Measurements from ENCODE around the gene SLC6A9.

SLC6A9 gene

GRCh38 chr1:44062656-44063179 is 31.5 kb upstream of the SLC6A9 start:
- H3K14ac ChIP-seq (ENCODE audit: low read length in 2 of 2): no peak overlapping the region
- H2AK5ac ChIP-seq (ENCODE audit: low read length, severe bottlenecking): no peak overlapping the region
- no peak overlapping the region for H3K27ac ChIP-seq (ENCODE audit: low read length, poor library complexity, severe bottlenecking)
- H4K8ac ChIP-seq (ENCODE audit: low read length): no peak overlapping the region
- no peak overlapping the region for H3K18ac ChIP-seq (ENCODE audit: low read depth in 1 of 2, low read length in 2 of 2)
- WGBS: 81% methylated on average over 5 of the region's 5 CpGs
- no peak overlapping the region for H2BK120ac ChIP-seq (ENCODE audit: low read depth, low read length)
- H4K91ac ChIP-seq (ENCODE audit: low read length): no peak overlapping the region
- peaks cover 0 to 7% of the 10 kb centered on the region in 2 experiments for H3K27me3 ChIP-seq (ENCODE audit: control insufficient read depth in 1 of 2, insufficient read depth in 1 of 2, low read length in 2 of 2)
- no peak overlapping the region for H2BK5ac ChIP-seq (ENCODE audit: low read depth, low read length, poor library complexity, severe bottlenecking)
- DNase-seq: no peak
- H3K4me2 ChIP-seq (ENCODE audit: low read length, poor library complexity, severe bottlenecking): no peak overlapping the region
- H3K9me3 ChIP-seq (ENCODE audit: control insufficient read depth, low read length): no peaks in the 10 kb centered on the region
- no peak overlapping the region for H2AFZ ChIP-seq (ENCODE audit: low read depth, low read length)
- H2BK12ac ChIP-seq (ENCODE audit: low read length in 2 of 2): no peak overlapping the region
- H3K4me3 ChIP-seq (ENCODE audit: insufficient read depth in 1 of 2, low read depth in 1 of 2, low read length in 2 of 2): no peak overlapping the region
- H3K23ac ChIP-seq (ENCODE audit: low read length in 2 of 2): no peak overlapping the region
- H3K36me3 ChIP-seq (ENCODE audit: control insufficient read depth in 1 of 2, insufficient read depth in 2 of 2, low read depth in 1 of 2, low read length in 2 of 2): no peaks in the 10 kb centered on the region
- H3K79me1 ChIP-seq (replicated peaks; ENCODE audit: low read length, poor library complexity, severe bottlenecking): no peaks in the 10 kb centered on the region
- H3K4me1 ChIP-seq (ENCODE audit: control insufficient read depth, insufficient read depth, low read depth, low read length): peaks cover 2% of the 10 kb centered on the region
- no peak overlapping the region for H2BK15ac ChIP-seq (ENCODE audit: low read depth, poor library complexity, severe bottlenecking)
- no peak overlapping the region for H3K4ac ChIP-seq (ENCODE audit: low read depth in 1 of 2, low read length in 2 of 2)
- no peak overlapping the region for H3K9ac ChIP-seq (ENCODE audit: low read length)

DNA sequence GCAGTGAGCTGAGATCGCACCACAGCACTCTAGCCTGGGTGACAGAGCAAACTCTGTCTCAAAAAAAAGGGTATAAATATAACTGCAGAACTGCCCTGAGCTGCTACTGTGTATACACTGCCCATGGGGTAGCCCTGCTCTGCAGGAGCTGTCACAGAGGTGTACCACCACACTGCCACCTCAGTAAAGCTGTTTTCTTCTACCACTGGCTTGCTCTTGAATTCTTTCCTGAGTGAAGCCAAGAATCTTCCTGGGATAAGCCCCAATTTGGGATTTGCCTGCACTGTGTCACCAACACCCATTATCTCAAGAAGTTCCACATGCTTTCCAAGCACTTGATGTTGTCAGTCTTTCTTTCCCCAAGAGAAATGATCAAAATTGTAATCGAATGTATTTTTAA is 30.6 kb upstream of the SLC6A9 start:
- Histone ChIP-seq H2BK120ac (ENCODE audit: low read depth, low read length) (no peak overlapping the region), H3K9me3 (ENCODE audit: control insufficient read depth, low read length) (no peaks in the 10 kb centered on the region), H3K9ac (ENCODE audit: low read length) (no peak overlapping the region), H3K14ac (ENCODE audit: low read length in 2 of 2) (no peak overlapping the region), H3K23ac (ENCODE audit: low read length in 2 of 2) (no peak overlapping the region), H2AFZ (ENCODE audit: low read depth, low read length) (no peak overlapping the region), H3K27me3 (ENCODE audit: control insufficient read depth in 1 of 2, insufficient read depth in 1 of 2, low read length in 2 of 2) (peaks cover 0 to 7% of the 10 kb centered on the region in 2 experiments), H3K4ac (ENCODE audit: low read depth in 1 of 2, low read length in 2 of 2) (no peak overlapping the region), H2AK5ac (ENCODE audit: low read length, severe bottlenecking) (no peak overlapping the region), H3K4me2 (ENCODE audit: low read length, poor library complexity, severe bottlenecking) (no peak overlapping the region), H3K18ac (ENCODE audit: low read depth in 1 of 2, low read length in 2 of 2) (no peak overlapping the region), H3K4me1 (ENCODE audit: control insufficient read depth, insufficient read depth, low read depth, low read length) (no peaks in the 10 kb centered on the region), H3K27ac (ENCODE audit: low read length, poor library complexity, severe bottlenecking) (no peak overlapping the region), H4K91ac (ENCODE audit: low read length) (no peak overlapping the region), H2BK5ac (ENCODE audit: low read depth, low read length, poor library complexity, severe bottlenecking) (no peak overlapping the region), H2BK12ac (ENCODE audit: low read length in 2 of 2) (no peak overlapping the region), H3K79me1 (replicated peaks; ENCODE audit: low read length, poor library complexity, severe bottlenecking) (no peaks in the 10 kb centered on the region), H3K4me3 (ENCODE audit: insufficient read depth in 1 of 2, low read depth in 1 of 2, low read length in 2 of 2) (no peak overlapping the region), H4K8ac (ENCODE audit: low read length) (no peak overlapping the region), H3K36me3 (ENCODE audit: control insufficient read depth in 1 of 2, insufficient read depth in 2 of 2, low read depth in 1 of 2, low read length in 2 of 2) (no peaks in the 10 kb centered on the region), H2BK15ac (ENCODE audit: low read depth, poor library complexity, severe bottlenecking) (no peak overlapping the region)
- WGBS: 93% methylated on average over 1 of the region's 2 CpGs
- DNase-seq: no peak

DNA sequence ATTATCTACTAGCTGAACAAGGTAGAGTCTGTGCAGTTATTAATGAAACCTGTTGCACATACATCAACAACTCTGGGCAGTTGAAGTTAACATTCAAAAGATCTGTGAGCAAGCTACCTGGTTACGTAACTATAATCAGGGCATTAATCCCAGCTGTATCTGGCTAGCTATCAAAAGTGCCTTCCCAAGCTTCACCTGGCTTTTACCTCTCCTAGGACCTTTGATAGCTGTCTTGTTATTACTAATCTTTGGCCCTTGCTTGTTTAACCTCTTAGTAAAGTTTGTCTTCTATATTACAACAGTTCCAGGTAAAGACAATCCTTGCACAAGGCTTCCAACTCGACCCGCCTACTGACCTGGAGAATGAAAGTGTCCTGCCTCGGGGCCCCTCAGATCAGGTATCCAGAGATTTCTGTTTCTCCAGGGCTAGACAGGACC is 29.6 kb upstream of the SLC6A9 start:
- Histone ChIP-seq H2BK120ac (ENCODE audit: low read depth, low read length) (no peak overlapping the region), H3K4me1 (ENCODE audit: control insufficient read depth, insufficient read depth, low read depth, low read length) (no peaks in the 10 kb centered on the region), H3K14ac (ENCODE audit: low read length in 2 of 2) (no peak overlapping the region), H4K8ac (ENCODE audit: low read length) (no peak overlapping the region), H2AK5ac (ENCODE audit: low read length, severe bottlenecking) (no peak overlapping the region), H2BK5ac (ENCODE audit: low read depth, low read length, poor library complexity, severe bottlenecking) (no peak overlapping the region), H3K4ac (ENCODE audit: low read depth in 1 of 2, low read length in 2 of 2) (no peak overlapping the region), H3K36me3 (ENCODE audit: control insufficient read depth in 1 of 2, insufficient read depth in 2 of 2, low read depth in 1 of 2, low read length in 2 of 2) (no peaks in the 10 kb centered on the region), H3K23ac (ENCODE audit: low read length in 2 of 2) (no peak overlapping the region), H2BK15ac (ENCODE audit: low read depth, poor library complexity, severe bottlenecking) (no peak overlapping the region), H3K27me3 (ENCODE audit: control insufficient read depth in 1 of 2, insufficient read depth in 1 of 2, low read length in 2 of 2) (peaks cover 0 to 7% of the 10 kb centered on the region in 2 experiments), H3K9ac (ENCODE audit: low read length) (no peak overlapping the region), H3K4me2 (ENCODE audit: low read length, poor library complexity, severe bottlenecking) (no peak overlapping the region), H3K18ac (ENCODE audit: low read depth in 1 of 2, low read length in 2 of 2) (no peak overlapping the region), H3K9me3 (ENCODE audit: control insufficient read depth, low read length) (no peaks in the 10 kb centered on the region), H2BK12ac (ENCODE audit: low read length in 2 of 2) (no peak overlapping the region), H2AFZ (ENCODE audit: low read depth, low read length) (no peak overlapping the region), H3K79me1 (replicated peaks; ENCODE audit: low read length, poor library complexity, severe bottlenecking) (no peaks in the 10 kb centered on the region), H3K4me3 (ENCODE audit: insufficient read depth in 1 of 2, low read depth in 1 of 2, low read length in 2 of 2) (no peak overlapping the region), H4K91ac (ENCODE audit: low read length) (no peak overlapping the region), H3K27ac (ENCODE audit: low read length, poor library complexity, severe bottlenecking) (no peak overlapping the region)
- DNase-seq: no peak
- 87% methylated on average over 4 of the region's 4 CpGs for WGBS

DNA sequence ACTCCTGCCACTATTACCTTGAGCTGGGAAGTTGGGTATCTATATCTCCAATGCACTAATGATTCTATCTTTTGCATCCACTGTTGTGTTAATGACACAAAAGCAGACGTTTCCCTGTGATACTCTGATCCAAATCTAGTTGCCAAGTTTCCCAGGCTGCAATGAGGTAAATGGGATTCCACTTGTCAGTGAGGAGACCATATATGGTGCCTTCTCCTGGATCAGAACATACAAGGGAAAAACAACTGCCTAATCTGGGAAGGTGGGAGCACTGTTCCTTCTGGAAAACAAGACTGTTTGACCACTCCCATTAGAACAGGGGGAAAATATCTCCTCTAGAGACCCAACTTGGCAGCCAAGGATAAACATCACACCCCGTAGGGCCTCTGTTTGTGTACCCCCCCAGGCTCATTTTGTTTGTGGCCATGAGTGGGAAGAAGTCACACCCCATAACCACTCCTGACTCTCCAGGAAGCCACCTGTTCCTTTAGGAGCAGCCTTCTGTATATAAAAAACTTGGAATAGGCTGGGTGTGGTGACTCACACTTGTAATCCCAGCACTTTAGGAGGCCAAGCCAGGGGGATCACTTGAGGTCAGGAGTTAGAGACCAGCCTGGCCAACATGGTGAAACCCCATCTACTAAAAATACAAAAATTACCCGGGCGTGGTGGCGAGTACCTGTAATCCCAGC is 28.5 kb upstream of the SLC6A9 start:
- H3K4me3 ChIP-seq (ENCODE audit: insufficient read depth in 1 of 2, low read depth in 1 of 2, low read length in 2 of 2): no peak overlapping the region
- no peak overlapping the region for H2BK120ac ChIP-seq (ENCODE audit: low read depth, low read length)
- H2AFZ ChIP-seq (ENCODE audit: low read depth, low read length): no peak overlapping the region
- no peaks in the 10 kb centered on the region for H3K36me3 ChIP-seq (ENCODE audit: control insufficient read depth in 1 of 2, insufficient read depth in 2 of 2, low read depth in 1 of 2, low read length in 2 of 2)
- no peaks in the 10 kb centered on the region for H3K4me1 ChIP-seq (ENCODE audit: control insufficient read depth, insufficient read depth, low read depth, low read length)
- H3K23ac ChIP-seq (ENCODE audit: low read length in 2 of 2): no peak overlapping the region
- H3K4ac ChIP-seq (ENCODE audit: low read depth in 1 of 2, low read length in 2 of 2): no peak overlapping the region
- H3K9me3 ChIP-seq (ENCODE audit: control insufficient read depth, low read length): no peaks in the 10 kb centered on the region
- H3K18ac ChIP-seq (ENCODE audit: low read depth in 1 of 2, low read length in 2 of 2): no peak overlapping the region
- H3K9ac ChIP-seq (ENCODE audit: low read length): no peak overlapping the region
- no peak overlapping the region for H4K8ac ChIP-seq (ENCODE audit: low read length)
- no peak overlapping the region for H2AK5ac ChIP-seq (ENCODE audit: low read length, severe bottlenecking)
- H3K4me2 ChIP-seq (ENCODE audit: low read length, poor library complexity, severe bottlenecking): no peak overlapping the region
- H2BK15ac ChIP-seq (ENCODE audit: low read depth, poor library complexity, severe bottlenecking): no peak overlapping the region
- H4K91ac ChIP-seq (ENCODE audit: low read length): no peak overlapping the region
- WGBS: 80% methylated on average over 5 of the region's 5 CpGs
- no peak overlapping the region for H2BK12ac ChIP-seq (ENCODE audit: low read length in 2 of 2)
- H2BK5ac ChIP-seq (ENCODE audit: low read depth, low read length, poor library complexity, severe bottlenecking): no peak overlapping the region
- DNase-seq: no peak
- H3K79me1 ChIP-seq (replicated peaks; ENCODE audit: low read length, poor library complexity, severe bottlenecking): no peaks in the 10 kb centered on the region
- H3K14ac ChIP-seq (ENCODE audit: low read length in 2 of 2): no peak overlapping the region
- peaks cover 0 to 7% of the 10 kb centered on the region in 2 experiments for H3K27me3 ChIP-seq (ENCODE audit: control insufficient read depth in 1 of 2, insufficient read depth in 1 of 2, low read length in 2 of 2)
- no peak overlapping the region for H3K27ac ChIP-seq (ENCODE audit: low read length, poor library complexity, severe bottlenecking)

Data from mesenchymal stem cell (in vitro differentiated cells and primary cell).